GM12875 (cell line): Measurements from ENCODE around the gene FAM13A.
"Not testable (repeated sequence)": the region's sequence is repeated elsewhere in the genome, so short reads cannot be mapped to it uniquely, and the experiment has no call there.

Experiments used
- H3K4me3 ChIP-seq: one replicate; pipeline ENCODE4 v1.5.1; 2011; ENCODE audit warnings: low read depth, low read length, control low read depth
- TF ChIP-seq, protein P1 (sequence below): IDR thresholded peaks from 2 replicates; pipeline ENCODE4 v1.5.1; 2011; ENCODE audit warnings: low read depth, mild to moderate bottlenecking, control low read depth, inconsistent platforms, low read length, moderate library complexity, borderline replicate concordance; ENCODE audit not compliant: insufficient read depth

The FAM13A gene

DNA sequence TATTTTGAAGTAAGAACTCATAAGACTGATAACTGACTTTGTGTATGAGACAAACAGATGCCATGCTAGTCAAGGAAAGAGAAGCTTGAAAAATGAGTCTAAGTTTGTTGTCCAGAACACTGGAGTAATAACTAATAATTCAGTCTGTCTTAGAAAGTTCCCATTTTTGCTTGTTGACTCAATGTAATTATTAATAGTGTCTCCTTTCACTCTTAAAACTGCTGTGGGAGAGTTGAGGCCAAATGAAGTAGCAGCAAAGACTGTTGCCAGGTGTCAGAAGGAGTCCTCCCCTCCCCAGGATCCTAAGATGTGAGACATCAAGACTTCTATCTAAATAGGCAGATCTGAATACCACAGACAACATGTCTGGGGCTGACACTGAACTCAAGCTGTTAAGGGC is 20.8 kb upstream of the FAM13A start:
- TF ChIP-seq, protein P1, sequence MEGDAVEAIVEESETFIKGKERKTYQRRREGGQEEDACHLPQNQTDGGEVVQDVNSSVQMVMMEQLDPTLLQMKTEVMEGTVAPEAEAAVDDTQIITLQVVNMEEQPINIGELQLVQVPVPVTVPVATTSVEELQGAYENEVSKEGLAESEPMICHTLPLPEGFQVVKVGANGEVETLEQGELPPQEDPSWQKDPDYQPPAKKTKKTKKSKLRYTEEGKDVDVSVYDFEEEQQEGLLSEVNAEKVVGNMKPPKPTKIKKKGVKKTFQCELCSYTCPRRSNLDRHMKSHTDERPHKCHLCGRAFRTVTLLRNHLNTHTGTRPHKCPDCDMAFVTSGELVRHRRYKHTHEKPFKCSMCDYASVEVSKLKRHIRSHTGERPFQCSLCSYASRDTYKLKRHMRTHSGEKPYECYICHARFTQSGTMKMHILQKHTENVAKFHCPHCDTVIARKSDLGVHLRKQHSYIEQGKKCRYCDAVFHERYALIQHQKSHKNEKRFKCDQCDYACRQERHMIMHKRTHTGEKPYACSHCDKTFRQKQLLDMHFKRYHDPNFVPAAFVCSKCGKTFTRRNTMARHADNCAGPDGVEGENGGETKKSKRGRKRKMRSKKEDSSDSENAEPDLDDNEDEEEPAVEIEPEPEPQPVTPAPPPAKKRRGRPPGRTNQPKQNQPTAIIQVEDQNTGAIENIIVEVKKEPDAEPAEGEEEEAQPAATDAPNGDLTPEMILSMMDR, result no peak

DNA sequence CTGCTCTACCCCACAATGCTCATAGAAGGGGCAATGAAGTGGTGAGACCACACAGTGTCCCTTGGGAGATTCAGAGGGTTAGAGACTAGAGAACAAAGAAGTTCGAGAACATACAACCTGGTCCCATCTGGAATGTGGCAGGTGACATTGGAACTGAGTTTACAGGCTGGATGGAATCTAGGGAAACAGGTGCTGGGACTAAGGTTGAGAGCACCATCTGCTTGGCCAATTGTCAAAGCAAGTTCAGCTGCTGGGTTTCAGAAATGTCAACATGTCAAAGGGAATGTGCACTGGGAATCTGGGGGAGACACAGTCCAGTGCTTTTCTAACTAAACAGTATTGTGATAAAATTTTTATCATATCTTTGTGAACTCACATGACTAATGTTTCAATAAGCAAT is 15.9 kb upstream of the FAM13A start:
- TF ChIP-seq, protein P1, result no peak
- no peak overlapping the region for H3K4me3 ChIP-seq

More for the DNA sequence above, 20.8 kb upstream of the FAM13A start:
- H3K4me3 ChIP-seq, result no peak overlapping the region

DNA sequence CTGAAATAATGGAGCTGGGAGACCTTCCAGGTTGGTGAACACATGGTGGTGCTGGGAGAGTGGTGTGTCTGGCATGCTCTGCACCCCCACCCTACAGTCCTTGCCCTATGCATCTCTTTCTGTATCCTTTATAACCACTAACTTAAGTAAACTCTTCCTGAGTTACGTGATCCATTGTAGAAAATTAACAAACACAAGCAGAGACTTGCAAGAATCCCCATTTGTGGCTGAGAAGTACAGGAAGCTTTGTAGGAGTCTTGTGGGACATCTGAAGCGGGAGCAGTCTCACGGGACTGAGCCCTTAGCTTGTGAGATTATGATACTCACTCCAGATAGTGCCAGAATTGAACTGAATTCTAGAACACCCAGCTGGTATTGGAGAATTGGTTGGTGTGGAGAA is 14.3 kb upstream of the FAM13A start:
- H3K4me3 ChIP-seq, result no peak overlapping the region
- TF ChIP-seq, protein P1, result no peak

DNA sequence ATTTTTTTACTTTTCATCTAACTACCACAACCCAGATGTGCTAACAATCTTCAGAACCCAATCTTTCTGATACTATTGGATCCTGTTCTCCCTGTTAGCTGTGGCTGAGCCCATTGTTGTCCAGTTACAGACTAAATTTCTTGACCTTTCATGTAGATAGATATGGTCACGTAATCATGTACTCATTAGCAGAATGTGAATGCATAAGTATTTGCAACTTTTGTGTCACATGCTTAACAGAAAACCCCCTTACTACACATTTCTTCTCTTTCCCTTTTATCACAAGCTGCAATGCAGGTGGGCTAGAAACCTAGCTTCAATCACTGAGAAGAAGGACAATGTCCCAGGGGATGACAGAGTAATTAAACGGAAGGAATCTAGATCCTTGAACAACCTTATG is 13.1 kb upstream of the FAM13A start:
- TF ChIP-seq, protein P1, result no peak

GRCh38 chr4:89069481-89069880 is 12.5 kb upstream of the FAM13A start:
- no peak overlapping the region for H3K4me3 ChIP-seq
- TF ChIP-seq, protein P1, result no peak

More for the DNA sequence above, 13.1 kb upstream of the FAM13A start:
- H3K4me3 ChIP-seq, result no peak overlapping the region

DNA sequence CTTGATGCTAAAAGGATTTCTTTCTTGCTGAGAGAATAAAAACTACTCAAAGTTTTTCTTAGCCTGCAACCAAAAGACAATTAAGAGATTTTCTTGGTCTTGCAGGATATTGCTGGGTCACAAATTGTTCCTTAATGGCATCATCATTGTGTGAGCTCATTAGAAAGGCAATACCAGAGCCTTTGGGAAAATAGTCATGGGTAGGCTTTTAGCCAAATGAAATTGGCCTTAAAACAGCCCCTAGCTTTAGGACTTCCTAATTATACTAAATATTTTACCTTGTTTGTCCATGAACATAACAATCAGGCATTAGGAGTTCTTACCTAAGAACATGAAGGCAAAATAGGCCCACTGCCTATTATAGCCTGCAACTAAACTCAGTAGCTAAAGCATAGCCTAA is 10.4 kb upstream of the FAM13A start:
- TF ChIP-seq, protein P1, result no peak
- no peak overlapping the region for H3K4me3 ChIP-seq

- TF ChIP-seq, protein P1, result no peak
- H3K4me3 ChIP-seq, result no peak overlapping the region
Measured at GRCh38 chr4:89064848-89065247, 7.9 kb upstream of the FAM13A start.

- H3K4me3 ChIP-seq, result not testable (repeated sequence)
Measured at GRCh38 chr4:89057844-89058243, 859 bp upstream of the FAM13A start.
